ENCODE measurements around the gene RAB10. TPM values are rescaled to one million over a fixed set of nuclear protein-coding genes. Genes with fewer than 3 reads are reported as not detected.

Gene RAB10
- total RNA-seq, 1 experiment from 2014 or later: 127 TPM

DNA sequence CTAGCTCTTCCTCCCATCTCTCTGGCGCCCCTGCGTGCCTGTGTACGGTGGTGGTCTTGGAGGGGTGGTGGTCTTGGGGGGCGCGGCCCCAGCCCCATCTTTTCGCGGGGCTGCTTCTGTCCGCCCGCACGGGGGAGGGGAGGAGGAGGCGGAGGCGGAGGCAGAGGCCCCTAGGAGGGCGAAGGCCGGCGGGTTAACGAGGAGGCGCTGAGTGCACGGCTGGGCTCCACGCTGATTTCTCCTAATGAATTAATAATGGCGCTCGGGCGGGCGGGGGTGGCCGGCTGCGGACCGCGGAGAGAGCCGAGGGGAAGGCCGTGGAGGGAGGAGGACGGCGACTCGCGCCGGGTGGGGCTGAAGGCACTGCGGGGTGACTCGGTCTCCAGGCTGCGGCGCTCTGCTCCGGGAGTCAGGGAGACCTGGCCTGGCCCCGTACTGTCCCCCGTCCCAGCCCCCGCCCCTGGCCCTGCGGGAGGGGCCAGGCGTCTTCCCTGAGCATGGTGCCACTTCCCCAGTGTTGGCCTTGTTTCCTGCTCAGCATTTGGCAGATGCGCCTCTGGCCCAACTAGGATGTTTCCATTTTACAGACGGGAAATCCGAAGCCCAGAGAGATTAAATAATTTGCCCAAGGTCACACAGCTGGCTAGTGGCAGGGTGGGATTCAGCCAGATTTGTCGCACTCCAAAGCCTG is 145.0 kb downstream of the RAB10 start:
- DNase-seq (ENCODE audit: low read depth, low spot score): peak; percentile 41
- in situ Hi-C loops (cut with HindIII; ENCODE audit: low pct_unique_long_range_greater_than_20kb, low sequenced_read_pairs): no loop called here

DNA sequence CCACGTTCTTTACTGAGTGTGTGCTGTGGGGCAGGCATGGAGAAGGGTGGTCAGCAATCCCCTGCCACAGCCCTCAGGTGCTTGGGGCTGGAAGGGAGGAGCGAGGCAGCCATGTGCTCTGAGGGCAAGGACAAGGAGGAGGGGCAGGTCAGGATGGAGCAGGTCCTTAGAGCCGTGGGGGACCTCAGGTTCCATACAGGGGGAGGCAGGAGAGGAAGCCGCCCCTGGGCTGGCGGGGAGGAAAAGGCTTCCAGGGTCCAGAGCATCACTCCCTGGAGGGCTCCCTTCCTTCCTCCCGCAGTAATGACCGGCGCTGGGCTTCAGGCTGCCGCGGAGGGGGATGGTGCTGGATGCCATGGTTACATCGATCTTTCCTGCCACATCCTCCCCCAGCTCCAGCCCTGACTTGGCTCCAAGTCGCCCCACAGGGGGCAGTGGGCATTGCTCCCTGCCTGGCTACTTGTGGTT is 145.6 kb downstream of the RAB10 start:
- in situ Hi-C loops (cut with HindIII; ENCODE audit: low pct_unique_long_range_greater_than_20kb, low sequenced_read_pairs): no loop called here
- DNase-seq (ENCODE audit: low read depth, low spot score): no peak

DNA sequence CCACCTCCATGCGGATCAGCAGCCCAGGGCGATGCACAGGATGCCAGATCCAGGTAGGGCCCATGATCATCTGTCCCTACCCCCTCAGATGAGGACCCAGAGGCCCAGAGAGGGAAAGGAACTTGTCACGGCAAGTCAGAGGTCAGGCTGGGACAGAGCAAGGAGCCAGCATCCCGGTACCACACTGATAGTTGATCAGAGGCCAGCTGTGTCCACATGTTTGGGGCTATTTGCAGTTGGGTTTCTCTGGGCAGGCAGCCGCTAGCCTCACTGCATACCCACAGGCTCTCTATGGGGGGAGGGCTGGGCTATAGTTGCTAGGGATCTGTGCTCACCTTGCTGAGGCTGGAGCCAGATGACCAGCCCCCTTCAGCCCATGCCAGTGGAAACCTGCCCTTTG is 148.6 kb downstream of the RAB10 start:
- in situ Hi-C loops (cut with HindIII; ENCODE audit: low pct_unique_long_range_greater_than_20kb, low sequenced_read_pairs): no loop called here
- no peak for DNase-seq (ENCODE audit: low read depth, low spot score)

DNA sequence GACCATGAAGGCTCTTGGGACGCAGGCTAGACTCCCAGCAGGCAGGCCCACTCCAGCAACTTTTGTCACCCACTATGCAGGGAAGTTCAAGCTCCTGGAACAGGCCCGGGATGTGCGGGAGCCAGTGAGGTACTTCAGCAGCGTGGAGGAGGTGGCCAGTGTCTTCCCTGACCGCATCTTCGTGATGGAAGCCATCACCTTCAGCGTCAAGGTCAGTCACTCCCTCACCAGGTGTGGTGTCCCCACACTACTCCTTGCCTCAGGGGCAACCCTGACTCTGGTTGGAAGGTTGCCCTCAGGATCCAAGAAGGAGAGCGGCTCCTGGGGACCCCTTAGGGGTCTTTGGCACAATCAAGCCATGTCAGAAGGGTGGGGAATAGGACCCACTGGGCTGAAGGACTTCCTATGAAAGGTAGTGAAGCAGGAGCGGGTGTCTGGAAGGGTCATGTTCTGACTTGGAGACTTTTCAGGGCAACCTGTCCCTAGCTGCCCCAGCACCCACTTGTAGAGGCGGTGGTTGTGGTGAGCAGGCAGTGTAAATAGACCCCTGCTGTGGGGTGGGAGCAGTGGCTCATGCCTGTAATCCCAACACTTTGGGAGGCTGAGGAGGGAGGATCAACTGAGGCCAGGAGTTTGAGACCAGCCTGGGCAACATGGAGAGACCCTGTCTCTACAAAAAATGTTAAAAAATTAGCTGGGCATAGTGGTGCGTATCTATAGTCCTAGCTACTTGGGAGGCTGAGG is 149.2 kb downstream of the RAB10 start:
- in situ Hi-C loops (cut with HindIII; ENCODE audit: low pct_unique_long_range_greater_than_20kb, low sequenced_read_pairs): no loop called here
- no peak for DNase-seq (ENCODE audit: low read depth, low spot score)

DNA sequence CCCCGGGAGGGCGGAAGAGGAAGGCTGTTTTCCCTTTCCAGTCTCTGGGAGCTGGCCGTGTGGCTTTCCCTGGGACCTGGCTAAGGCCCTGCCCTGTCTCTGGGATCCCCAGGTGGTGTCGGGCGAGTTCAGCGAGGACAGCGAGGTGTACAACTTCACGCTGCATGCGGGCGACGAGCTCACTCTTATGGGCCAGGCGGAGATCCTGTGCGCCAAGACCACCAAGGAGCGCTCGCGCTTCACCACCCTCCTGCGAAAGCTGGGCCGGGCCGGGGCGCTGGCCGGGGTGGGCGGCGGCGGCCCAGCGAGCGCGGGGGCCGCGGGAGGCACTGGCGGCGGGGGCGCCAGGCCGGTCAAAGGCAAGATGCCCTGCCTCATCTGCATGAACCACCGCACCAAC is 150.2 kb downstream of the RAB10 start:
- in situ Hi-C loops (cut with HindIII; ENCODE audit: low pct_unique_long_range_greater_than_20kb, low sequenced_read_pairs): no loop called here
- no peak for DNase-seq (ENCODE audit: low read depth, low spot score)

DNA sequence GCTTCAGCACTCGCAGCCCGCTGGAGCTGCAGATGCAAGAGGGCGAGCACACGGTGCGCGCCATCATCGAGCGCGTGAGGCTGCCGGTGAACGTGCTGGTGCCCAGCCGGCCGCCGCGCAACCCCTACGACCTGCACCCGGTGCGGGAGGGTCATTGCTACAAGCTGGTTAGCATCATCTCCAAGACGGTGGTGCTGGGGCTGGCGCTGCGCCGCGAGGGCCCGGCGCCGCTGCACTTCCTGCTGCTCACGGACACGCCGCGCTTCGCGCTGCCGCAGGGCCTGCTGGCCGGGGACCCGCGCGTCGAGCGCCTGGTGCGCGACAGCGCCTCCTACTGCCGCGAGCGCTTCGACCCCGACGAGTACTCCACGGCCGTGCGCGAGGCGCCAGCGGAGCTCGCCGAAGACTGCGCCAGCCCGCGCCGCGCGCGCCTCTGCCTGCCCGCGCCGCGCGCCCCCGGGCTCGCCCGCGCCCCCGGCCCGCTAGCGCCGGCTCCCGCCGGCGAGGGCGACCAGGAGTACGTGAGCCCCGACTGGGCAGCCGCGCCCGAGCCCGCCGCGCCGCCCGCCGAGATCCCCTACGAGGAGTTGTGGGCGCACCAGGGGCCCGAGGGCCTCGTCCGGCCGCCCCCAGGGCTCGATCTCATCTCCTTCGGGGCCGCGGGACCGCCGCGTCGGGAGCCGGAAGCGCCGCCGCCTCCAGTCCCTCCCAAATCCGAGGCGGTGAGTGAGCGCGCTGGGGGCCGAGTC is 150.8 kb downstream of the RAB10 start:
- in situ Hi-C loops (cut with HindIII; ENCODE audit: low pct_unique_long_range_greater_than_20kb, low sequenced_read_pairs): no loop called here
- DNase-seq (ENCODE audit: low read depth, low spot score): no peak

DNA sequence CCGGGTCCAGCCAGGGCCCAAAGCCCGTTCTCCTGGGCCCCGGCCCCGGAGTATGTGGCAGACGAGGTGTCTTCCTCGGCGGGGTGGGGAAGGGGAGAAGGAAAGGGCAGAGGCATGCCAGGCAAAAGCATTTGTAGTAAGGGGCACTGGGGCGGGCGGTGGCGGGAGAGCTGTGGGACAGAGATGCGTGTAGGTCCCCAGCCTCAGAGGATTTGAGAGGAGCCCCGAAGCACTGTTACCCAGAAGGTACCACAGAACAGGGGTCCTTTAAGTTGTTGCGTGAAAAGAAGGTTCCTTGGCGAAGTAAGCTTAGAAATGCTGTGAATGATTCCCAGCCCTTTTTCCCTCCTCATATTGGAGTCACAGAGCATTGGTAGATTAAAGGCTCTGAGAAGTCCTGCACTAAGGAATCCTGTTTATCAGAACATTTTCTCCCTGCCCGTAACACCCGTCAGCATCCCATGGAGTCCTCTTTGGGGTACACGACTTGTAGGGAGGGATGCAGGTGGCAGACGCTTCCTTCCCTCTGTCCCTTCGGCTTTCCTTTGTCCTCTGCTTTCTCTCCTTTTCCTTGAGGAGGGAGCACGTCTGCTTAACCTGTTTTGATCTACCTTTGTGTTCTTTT is 151.5 kb downstream of the RAB10 start:
- in situ Hi-C loops (cut with HindIII; ENCODE audit: low pct_unique_long_range_greater_than_20kb, low sequenced_read_pairs): no loop called here

DNA sequence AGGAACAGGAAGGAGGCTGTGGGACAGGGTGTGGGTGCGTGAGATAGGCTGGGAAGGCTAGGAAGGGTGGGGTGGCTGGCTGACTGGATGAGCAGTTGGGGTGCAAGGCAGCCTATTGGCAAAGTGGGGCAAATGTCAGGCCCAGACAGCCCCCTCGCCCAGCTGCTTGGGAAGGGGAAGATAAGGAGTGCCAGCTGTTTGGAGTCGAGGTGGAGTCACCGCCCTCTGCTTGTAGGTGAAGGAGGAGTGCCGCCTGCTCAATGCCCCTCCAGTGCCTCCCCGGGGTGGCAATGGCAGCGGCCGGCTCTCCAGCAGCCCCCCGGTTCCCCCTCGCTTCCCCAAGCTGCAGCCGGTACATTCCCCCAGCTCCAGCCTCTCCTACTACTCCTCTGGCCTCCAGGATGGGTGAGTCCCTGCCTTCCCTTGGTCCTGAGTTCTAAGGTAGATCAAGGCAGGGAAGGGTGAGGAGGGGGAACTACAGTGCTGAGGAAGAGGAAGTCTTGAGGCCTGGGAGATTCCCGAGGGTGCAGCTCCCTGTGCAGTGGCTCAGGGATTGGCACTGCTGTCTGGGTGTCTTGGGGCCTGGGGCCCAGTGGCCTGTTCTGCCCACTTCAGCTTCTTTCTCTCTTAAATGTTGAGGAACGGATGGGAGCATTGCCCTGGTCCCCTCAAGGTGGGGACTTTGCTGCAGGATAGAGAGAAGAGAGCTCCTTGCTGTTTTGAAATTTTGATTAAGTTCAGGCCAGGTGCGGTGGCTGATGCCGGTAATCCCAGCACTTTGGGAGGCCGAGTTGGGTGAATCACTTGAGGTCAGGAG is 152.3 kb downstream of the RAB10 start:
- DNase-seq (ENCODE audit: low read depth, low spot score): no peak
- in situ Hi-C loops (cut with HindIII; ENCODE audit: low pct_unique_long_range_greater_than_20kb, low sequenced_read_pairs): no loop called here

More for the DNA sequence above, 151.5 kb downstream of the RAB10 start:
- DNase-seq (ENCODE audit: low read depth, low spot score): no peak

Small RNA genes lying within 50 kb of the gene (small RNA-seq; reads per million reads assigned to genes)
- gene RNU6-942P: 0 reads per million in 2 experiments
- gene UQCRHP2: 0 reads per million in 2 experiments

Other genes starting within 250 kb of the RAB10 start
- 19.9 and 24.8 TPM in 2 replicates for gene ASXL2, start 155.6 kb upstream of the RAB10 start, total RNA-seq (2014; rRNA removed; shearing (Covaris generic))
- 19.3 and 19.6 TPM in 2 replicates for gene KIF3C, start 51.6 kb upstream of the RAB10 start, total RNA-seq (2014; rRNA removed; shearing (Covaris generic))
- gene GAREM2, start 139.0 kb downstream of the RAB10 start, total RNA-seq (2014; rRNA removed; shearing (Covaris generic)): 4.0 and 5.0 TPM in 2 replicates
- 360 and 366 TPM in 2 replicates for gene HADHA, start 210.5 kb downstream of the RAB10 start, total RNA-seq (2014; rRNA removed; shearing (Covaris generic))
- 219 and 229 TPM in 2 replicates for gene HADHB, start 210.9 kb downstream of the RAB10 start, total RNA-seq (2014; rRNA removed; shearing (Covaris generic))

All from SK-MEL-5 (cell line).